ENCODE data around the gene C17orf50.

C17orf50 gene

GRCh38 chr17:35752945-35753764, 7.5 kb upstream of the C17orf50 start, which contains the start of gene GAS2L2:
Gene GAS2L2 (minus strand): TSS chr17:35753239. CDS start chr17:35752850, 389 bp downstream.
- DNase-seq (ENCODE audit: low spot score): no peak

GRCh38 chr17:35757243-35757642, 3.4 kb upstream of the C17orf50 start:
- no peak for DNase-seq (ENCODE audit: low spot score)

DNA sequence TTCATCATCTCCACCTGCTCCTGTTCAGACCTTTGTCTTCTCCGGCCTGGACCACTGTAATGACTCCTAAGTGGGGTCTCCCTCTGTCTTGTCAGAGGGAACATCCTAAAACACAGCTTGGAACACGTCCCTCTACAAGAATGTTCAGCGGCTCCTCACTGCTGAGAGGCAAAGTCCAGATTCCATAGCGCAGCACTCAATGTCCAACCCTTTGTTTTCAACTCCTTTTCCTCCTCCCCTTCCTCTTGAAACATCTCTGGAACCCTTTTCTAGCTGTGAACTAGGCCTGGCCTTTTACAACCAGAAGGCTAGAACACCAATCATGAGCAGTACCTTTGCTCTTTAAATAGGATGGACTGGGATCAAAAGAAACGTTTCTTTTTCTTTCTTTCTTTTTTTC, 914 bp downstream of the C17orf50 start:
- no peak for DNase-seq (ENCODE audit: low spot score)

- DNase-seq (ENCODE audit: low spot score): no peak
Observed at GRCh38 chr17:35763767-35764122, 3.1 kb downstream of the C17orf50 start.

DNA sequence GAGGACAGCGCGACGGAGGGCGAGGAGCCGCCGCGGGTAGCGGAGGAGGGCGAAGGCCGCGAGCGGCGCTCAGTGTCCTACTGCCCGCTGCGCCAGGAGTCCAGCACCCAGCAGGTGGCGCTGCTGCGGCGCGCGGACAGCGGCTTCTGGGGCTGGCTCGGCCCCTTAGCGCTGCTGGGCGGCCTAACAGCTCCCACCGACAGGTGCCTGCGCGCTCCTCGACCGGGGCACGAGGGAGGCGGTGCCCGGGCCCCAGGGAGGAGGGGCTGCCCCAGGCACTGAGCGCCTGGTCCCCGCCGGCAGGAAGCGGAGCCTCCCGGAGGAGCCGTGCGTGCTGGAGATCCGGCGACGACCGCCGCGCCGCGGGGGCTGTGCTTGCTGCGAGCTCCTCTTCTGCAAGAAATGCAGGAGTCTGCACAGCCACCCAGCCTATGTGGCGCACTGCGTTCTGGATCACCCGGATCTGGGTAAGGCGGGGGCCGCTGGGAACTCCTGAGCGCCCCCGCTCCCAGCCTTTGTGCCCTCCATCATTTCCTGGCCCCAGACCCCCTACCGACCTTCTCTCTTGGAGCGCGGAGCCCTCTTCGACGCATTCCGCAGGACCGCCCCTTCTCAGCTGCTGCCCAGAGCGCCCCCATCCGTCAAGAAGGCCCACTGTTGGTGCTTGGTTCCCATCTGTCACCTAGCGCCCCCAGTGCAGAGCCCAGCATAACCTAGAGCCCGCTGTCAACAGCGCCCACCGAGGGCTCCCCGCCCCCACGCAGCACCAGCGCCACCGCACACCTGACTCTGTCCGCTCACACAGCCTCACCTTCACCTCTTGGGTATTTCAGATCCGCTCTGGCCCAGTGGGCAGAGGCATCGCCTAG, 3.7 kb downstream of the C17orf50 start:
- peak; percentile 91 for DNase-seq (ENCODE audit: low spot score)

- DNase-seq (ENCODE audit: low spot score): no peak
Observed at GRCh38 chr17:35765086-35765710, 4.5 kb downstream of the C17orf50 start.

GRCh38 chr17:35765756-35766488, 5.2 kb downstream of the C17orf50 start:
- DNase-seq (ENCODE audit: low spot score): peak; percentile 59

GRCh38 chr17:35766489-35766877, 5.8 kb downstream of the C17orf50 start:
- no peak for DNase-seq (ENCODE audit: low spot score)

DNA sequence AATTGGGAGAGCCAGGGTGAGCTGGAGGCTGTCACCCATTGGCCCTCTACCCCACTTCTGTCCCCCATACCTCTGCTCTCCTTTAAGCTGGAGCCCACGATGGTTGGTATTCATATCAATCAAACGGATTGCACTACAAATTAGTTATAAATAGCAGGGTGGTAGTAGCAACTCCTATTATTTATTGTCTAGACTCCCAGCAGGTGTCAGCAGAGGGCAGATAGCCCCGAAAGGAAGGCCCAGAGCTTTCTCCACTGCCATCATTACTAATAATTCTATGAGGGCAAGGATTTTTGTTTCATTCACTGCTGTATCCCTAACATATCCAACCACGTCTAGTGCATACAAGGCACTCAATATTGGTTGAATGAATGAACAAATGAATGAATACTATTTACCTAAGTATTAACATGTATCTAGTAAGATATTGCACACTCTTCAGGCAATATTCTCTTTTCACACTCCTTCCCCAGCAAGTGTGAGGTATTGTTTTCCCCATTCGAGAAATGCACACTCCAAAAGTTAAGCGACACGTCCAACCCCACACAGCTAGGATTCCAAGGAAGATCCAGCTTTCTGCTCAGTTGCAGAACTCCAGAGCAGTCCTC, 6.3 kb downstream of the C17orf50 start:
- DNase-seq (ENCODE audit: low spot score): no peak

DNA sequence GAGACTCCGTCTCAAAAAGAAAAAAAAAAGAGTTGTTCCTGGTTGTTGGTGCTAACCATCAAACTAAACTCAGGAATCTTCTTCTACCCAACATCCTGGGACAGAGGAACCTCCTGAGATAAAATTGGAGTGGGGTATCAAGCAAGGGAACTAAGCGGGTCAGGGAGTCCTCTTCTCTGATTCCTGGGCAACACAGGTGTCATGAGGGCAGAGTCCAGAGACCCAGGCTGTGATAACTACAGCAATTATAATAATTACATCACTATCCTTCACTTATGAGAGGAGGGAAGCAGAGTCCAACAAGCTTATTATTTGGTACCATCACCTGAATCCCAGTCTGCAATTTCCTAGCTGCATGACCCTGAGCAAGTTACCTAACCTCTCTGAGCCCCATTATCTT, 8.1 kb downstream of the C17orf50 start:
- DNase-seq (ENCODE audit: low spot score): no peak

DNA sequence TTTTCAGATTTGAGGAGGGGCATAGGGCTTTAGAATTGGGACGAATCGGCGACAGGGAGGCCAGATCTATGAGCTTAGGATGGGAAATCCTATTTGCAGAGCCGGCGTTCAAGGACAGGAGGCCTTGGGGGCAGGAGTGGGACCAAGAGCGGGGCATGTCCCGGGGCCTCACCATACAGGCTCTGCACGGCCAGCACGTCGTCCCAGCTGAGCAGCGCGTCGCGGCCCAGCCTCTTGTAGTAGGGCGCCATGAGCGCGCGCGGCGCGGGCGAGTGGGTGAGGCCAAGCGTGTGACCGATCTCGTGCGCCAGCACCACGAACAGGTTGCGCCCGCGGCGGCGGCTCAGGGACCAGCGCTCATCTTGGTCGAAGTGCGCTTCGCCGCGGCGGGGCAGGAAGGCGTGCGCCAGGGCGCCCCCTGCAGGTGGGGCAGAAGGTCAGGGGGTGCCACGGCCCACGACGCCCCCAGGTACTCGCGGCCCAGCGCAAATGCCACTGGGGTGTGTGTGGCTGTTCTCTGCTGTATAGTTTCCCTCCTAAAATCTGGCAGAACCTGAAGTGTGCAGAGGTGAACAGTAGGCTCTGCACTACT, 9.3 kb downstream of the C17orf50 start:
- DNase-seq (ENCODE audit: low spot score): no peak

GRCh38 chr17:35773129-35773528, 12.4 kb downstream of the C17orf50 start:
- no peak for DNase-seq (ENCODE audit: low spot score)

DNA sequence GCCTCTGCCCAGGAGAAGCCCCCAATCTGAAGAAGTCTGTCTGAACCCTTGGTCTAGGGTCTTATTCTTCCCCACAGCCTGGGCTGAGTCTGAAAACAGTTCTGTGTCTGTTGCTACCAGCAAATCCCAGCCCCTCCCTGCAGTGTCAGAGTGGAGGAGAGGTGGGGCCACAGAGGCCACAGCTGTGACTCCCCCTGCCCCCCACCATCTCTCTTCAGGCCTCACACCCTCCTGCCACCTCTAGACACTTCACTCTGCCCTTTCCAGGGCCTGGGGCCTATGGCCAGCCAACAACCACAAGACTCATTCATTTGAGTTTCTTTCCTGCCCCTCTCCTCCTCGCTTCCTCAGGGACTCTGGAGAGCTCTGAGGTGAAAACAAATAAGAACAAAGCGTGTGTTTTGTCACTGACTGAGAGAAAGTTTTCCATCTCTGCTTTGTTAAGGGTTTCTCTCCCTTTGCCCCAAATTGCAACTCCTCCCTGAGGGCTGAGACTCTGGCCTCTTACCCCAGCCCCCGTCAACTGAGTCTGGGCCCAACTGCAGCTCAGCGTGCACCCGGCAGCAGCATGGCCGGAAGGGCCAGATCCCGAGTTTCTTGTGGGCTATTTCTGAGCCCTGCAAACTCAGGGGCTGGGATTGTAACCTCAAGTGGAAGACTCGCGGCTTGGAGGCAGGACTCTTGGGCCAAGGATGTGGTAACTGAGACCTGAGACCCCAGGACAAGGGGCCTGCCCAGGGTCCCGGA, 13.2 kb downstream of the C17orf50 start:
- no peak for DNase-seq (ENCODE audit: low spot score)

- DNase-seq (ENCODE audit: low spot score): peak; percentile 32
Observed at GRCh38 chr17:35774499-35774898, 13.8 kb downstream of the C17orf50 start.

GRCh38 chr17:35775039-35775438, 14.4 kb downstream of the C17orf50 start:
- no peak for DNase-seq (ENCODE audit: low spot score)

- no peak for DNase-seq (ENCODE audit: low spot score)
Observed at GRCh38 chr17:35775583-35775982, 14.9 kb downstream of the C17orf50 start.

- DNase-seq (ENCODE audit: low spot score): no peak
Observed at GRCh38 chr17:35778641-35779196, 18.0 kb downstream of the C17orf50 start.

GRCh38 chr17:35780950-35781349, 20.3 kb downstream of the C17orf50 start:
- DNase-seq (ENCODE audit: low spot score): no peak

- DNase-seq (ENCODE audit: low spot score): no peak
Observed at GRCh38 chr17:35784895-35785294, 24.2 kb downstream of the C17orf50 start.

Data from SK-N-DZ (cell line).